Gastrocnemius medialis (tissue), 4 donors: ENCODE measurements around the gene GHITM. TPM values are rescaled to one million over a fixed set of nuclear protein-coding genes. Genes with fewer than 3 reads are reported as not detected.

Experiments
- ATAC-seq, 2 donors: fragments of 150-250 bp; one replicate each; pipeline ENCODE4 v1.9.1; 2016
- DNase-seq, 2 donors: peaks; one replicate each; pipeline ENCODE4 v3.0.0-alpha.2; 2019
- H3K27ac ChIP-seq, 4 donors: fragments of 200-600 bp; sonication (generic); 1 replicate in 1 of 4; 2 replicates in 3 of 4; pipeline ENCODE4 v1.5.1; 2016 to 2018; ENCODE audit warnings: mild to moderate bottlenecking in 2 of 4, moderate library complexity in 1 of 4
- H3K27me3 ChIP-seq, 3 donors: fragments of 200-600 bp; sonication (generic) in 2 of 3; 1 replicate in 1 of 3; 2 replicates in 2 of 3; pipeline versions ENCODE4 v1.5.1 to v1.6.0; 2016 to 2019; ENCODE audit warnings: mild to moderate bottlenecking in 1 of 3, moderate library complexity in 1 of 3
- H3K36me3 ChIP-seq, 2 donors: fragments of 200-600 bp; sonication (generic) in 1 of 2; one replicate each; pipeline ENCODE4 v1.5.1; 2017 to 2018
- H3K4me1 ChIP-seq, 2 donors: fragments of 200-600 bp; sonication (generic) in 1 of 2; one replicate each; pipeline ENCODE4 v1.5.1; 2016 to 2017; ENCODE audit warnings: mild to moderate bottlenecking in 2 of 2
- H3K4me3 ChIP-seq, 4 donors: fragments of 200-600 bp; sonication (generic) in 3 of 4; 1 replicate in 1 of 4; 2 replicates in 3 of 4; pipeline ENCODE4 v1.5.1; 2016 to 2019; ENCODE audit warnings: mild to moderate bottlenecking in 2 of 4
- H3K9me3 ChIP-seq, 3 donors: fragments of 200-600 bp; sonication (generic) in 2 of 3; 1 replicate in 1 of 3; 2 replicates in 2 of 3; pipeline ENCODE4 v1.5.1; 2016 to 2019
- CTCF ChIP-seq, 5 experiments: fragments of 450-650 bp in 3 of 5; fragments of 200-600 bp in 2 of 5; sonication (generic) in 2 of 5; IDR thresholded peaks in 4 of 5; conservative IDR thresholded peaks in 1 of 5; 1 replicate in 4 of 5; 2 replicates in 1 of 5; pipeline ENCODE4 v1.5.1; 2016 to 2019; ENCODE audit warnings: antibody characterized with exemption in 5 of 5, mild to moderate bottlenecking in 3 of 5, moderate library complexity in 3 of 5
- POLR2A ChIP-seq, 2 donors: fragments of 450-650 bp; IDR thresholded peaks; one replicate each; pipeline ENCODE4 v1.6.1; 2017; ENCODE audit warnings: antibody characterized with exemption in 2 of 2, mild to moderate bottlenecking in 2 of 2, moderate library complexity in 2 of 2
- in situ Hi-C, 4 donors: fragments of 200-750 bp; cut with MboI; loops; one replicate each; pipeline versions ENCODE4 v1.15.0 to v1.8.0; 2017; ENCODE audit warnings: low sequenced_read_pairs in 4 of 4
- intact Hi-C: fragments of 100-400 bp; cut with DNase I; formaldehyde crosslinking; loops from one replicate; pipeline ENCODE4 v1.15.1; 2023; ENCODE audit warnings: low total_unique reads
- total RNA-seq, 4 donors: library from RNA; depleted of rRNA; stranded (reverse); fragments of >200 nt; gene quantifications; one replicate each; pipeline versions ENCODE4 v1.1.0 to v1.2.3, GENCODE V29; 2016

The GHITM gene
- total RNA-seq, 4 donors from 2014 or later, result 307 to 444 (median 358) TPM

GRCh38 chr10:84135836-84136235, 3.5 kb upstream of the GHITM start:
- TF ChIP-seq CTCF (IDR thresholded peaks at IDR 0.05 in 4 of 5, conservative IDR thresholded peaks at IDR 0.05 in 1 of 5), result no peak
- TF ChIP-seq POLR2A (IDR thresholded peaks at IDR 0.05), result no peak
- in situ Hi-C loops, result loop anchor here in 1 of 4 donors (25.0 kb wide), 1 partner anchor 201 kb away; the partner anchor contains the start of gene CCSER2
- no peak for DNase-seq

GRCh38 chr10:84137811-84138210, 1.5 kb upstream of the GHITM start:
- intact Hi-C loops, result loop anchor here (5.0 to 10.0 kb wide), 2 partner anchors 189 to 287 kb away; partner anchors contain the start of gene CCSER2
- TF ChIP-seq CTCF (IDR thresholded peaks at IDR 0.05 in 4 of 5, conservative IDR thresholded peaks at IDR 0.05 in 1 of 5) (no peak), POLR2A (IDR thresholded peaks at IDR 0.05) (no peak)
- DNase-seq (no peak), ATAC-seq (no peak)
- no peaks in the 10 kb centered on the region for H3K27me3 ChIP-seq
- no peak overlapping the region for H3K27ac ChIP-seq
- no peaks in the 10 kb centered on the region for H3K9me3 ChIP-seq
- H3K4me3 ChIP-seq, result no peak overlapping the region
- in situ Hi-C loops, result loop anchor here in 1 of 4 donors (25.0 kb wide), 1 partner anchor 199 kb away; the partner anchor contains the start of gene CCSER2
- H3K36me3 ChIP-seq, result peaks cover 0 to 14% of the 10 kb centered on the region in 2 donors
- peaks cover 21 to 22% of the 10 kb centered on the region in 2 donors for H3K4me1 ChIP-seq

More at GRCh38 chr10:84135836-84136235, 3.5 kb upstream of the GHITM start:
- intact Hi-C loops, result loop anchor here (5.0 to 10.0 kb wide), 2 partner anchors 191 to 289 kb away; partner anchors contain the start of gene CCSER2
- H3K27me3 ChIP-seq, result no peaks in the 10 kb centered on the region
- no peak overlapping the region for H3K27ac ChIP-seq
- H3K4me1 ChIP-seq, result peaks cover 7 to 8% of the 10 kb centered on the region in 2 donors
- no peak overlapping the region for H3K4me3 ChIP-seq
- ATAC-seq, result no peak
- H3K9me3 ChIP-seq, result no peaks in the 10 kb centered on the region
- H3K36me3 ChIP-seq, result no peaks in the 10 kb centered on the region

GRCh38 chr10:84138478-84139125, 707 bp upstream of the GHITM start:
- no peaks in the 10 kb centered on the region for H3K9me3 ChIP-seq
- intact Hi-C loops (loop anchor here (5.0 to 10.0 kb wide), 2 partner anchors 189 to 286 kb away; partner anchors contain the start of gene CCSER2), in situ Hi-C loops (loop anchor here in 1 of 4 donors (25.0 kb wide), 1 partner anchor 199 kb away; the partner anchor contains the start of gene CCSER2)
- TF ChIP-seq POLR2A (IDR thresholded peaks at IDR 0.05) (no peak), CTCF (IDR thresholded peaks at IDR 0.05 in 4 of 5, conservative IDR thresholded peaks at IDR 0.05 in 1 of 5) (no peak)
- peak overlapping the region; percentile 56 to 96 (median 74) for H3K4me3 ChIP-seq
- peak overlapping the region; percentile 79 to 97 (median 88) for H3K27ac ChIP-seq
- peaks cover 3 to 22% of the 10 kb centered on the region in 2 donors for H3K36me3 ChIP-seq
- DNase-seq (peak in 1 of 2 donors; percentile 18), ATAC-seq (peak in 1 of 2 donors; percentile 2)
- H3K4me1 ChIP-seq, result peaks cover 21 to 22% of the 10 kb centered on the region in 2 donors
- no peaks in the 10 kb centered on the region for H3K27me3 ChIP-seq

GRCh38 chr10:84140036-84140379, 699 bp downstream of the GHITM start:
- H3K4me1 ChIP-seq, result peaks cover 21 to 22% of the 10 kb centered on the region in 2 donors
- H3K27ac ChIP-seq, result peak overlapping the region; percentile 96 to 99 (median 97)
- peaks cover 5 to 36% of the 10 kb centered on the region in 2 donors for H3K36me3 ChIP-seq
- intact Hi-C loops, result no loop called here
- H3K27me3 ChIP-seq, result no peaks in the 10 kb centered on the region
- no peaks in the 10 kb centered on the region for H3K9me3 ChIP-seq
- ATAC-seq (peak; percentile 53 to 65), DNase-seq (peak; percentile 35 to 68)
- peak overlapping the region; percentile 90 to 99 (median 94) for H3K4me3 ChIP-seq
- TF ChIP-seq CTCF (IDR thresholded peaks at IDR 0.05 in 4 of 5, conservative IDR thresholded peaks at IDR 0.05 in 1 of 5) (no peak), POLR2A (IDR thresholded peaks at IDR 0.05) (no peak)
- in situ Hi-C loops, result loop anchor here in 2 of 4 donors (10.0 to 25.0 kb wide), 2 partner anchors 195 to 197 kb away; partner anchors contain the start of gene CCSER2 (in 1 of the 2)
